ENCODE measurements around the gene ASCL1.

The ASCL1 gene

DNA sequence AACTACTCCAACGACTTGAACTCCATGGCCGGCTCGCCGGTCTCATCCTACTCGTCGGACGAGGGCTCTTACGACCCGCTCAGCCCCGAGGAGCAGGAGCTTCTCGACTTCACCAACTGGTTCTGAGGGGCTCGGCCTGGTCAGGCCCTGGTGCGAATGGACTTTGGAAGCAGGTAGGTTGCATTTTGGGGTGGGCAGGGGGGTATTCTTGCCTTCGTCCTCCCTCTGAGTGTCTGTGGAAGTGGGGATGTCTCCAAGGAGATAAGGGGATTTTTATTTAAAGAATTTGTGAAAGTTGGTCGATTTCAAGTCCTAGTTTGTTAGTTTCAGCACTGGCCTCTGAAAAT, 1.3 kb downstream of the ASCL1 start:
- H3K4me3 ChIP-seq (ENCODE audit: low read depth in 1 of 2, low read length in 1 of 2) = no peak overlapping the region

DNA sequence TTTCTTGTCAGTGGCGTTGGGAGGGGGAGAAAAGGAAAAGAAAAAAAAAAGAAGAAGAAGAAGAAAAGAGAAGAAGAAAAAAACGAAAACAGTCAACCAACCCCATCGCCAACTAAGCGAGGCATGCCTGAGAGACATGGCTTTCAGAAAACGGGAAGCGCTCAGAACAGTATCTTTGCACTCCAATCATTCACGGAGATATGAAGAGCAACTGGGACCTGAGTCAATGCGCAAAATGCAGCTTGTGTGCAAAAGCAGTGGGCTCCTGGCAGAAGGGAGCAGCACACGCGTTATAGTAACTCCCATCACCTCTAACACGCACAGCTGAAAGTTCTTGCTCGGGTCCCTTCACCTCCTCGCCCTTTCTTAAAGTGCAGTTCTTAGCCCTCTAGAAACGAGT, 1.9 kb downstream of the ASCL1 start:
- H3K9me3 ChIP-seq = no peaks in the 10 kb centered on the region
- TF ChIP-seq, protein P1, sequence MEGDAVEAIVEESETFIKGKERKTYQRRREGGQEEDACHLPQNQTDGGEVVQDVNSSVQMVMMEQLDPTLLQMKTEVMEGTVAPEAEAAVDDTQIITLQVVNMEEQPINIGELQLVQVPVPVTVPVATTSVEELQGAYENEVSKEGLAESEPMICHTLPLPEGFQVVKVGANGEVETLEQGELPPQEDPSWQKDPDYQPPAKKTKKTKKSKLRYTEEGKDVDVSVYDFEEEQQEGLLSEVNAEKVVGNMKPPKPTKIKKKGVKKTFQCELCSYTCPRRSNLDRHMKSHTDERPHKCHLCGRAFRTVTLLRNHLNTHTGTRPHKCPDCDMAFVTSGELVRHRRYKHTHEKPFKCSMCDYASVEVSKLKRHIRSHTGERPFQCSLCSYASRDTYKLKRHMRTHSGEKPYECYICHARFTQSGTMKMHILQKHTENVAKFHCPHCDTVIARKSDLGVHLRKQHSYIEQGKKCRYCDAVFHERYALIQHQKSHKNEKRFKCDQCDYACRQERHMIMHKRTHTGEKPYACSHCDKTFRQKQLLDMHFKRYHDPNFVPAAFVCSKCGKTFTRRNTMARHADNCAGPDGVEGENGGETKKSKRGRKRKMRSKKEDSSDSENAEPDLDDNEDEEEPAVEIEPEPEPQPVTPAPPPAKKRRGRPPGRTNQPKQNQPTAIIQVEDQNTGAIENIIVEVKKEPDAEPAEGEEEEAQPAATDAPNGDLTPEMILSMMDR (IDR thresholded peaks at IDR 0.05) = no peak
- H3K4me1 ChIP-seq (ENCODE audit: control insufficient read depth in 1 of 2, insufficient read depth in 1 of 2, low read depth in 1 of 2, low read length in 1 of 2) = no peaks in the 10 kb centered on the region
- H3K27ac ChIP-seq = no peak overlapping the region
- H3K36me3 ChIP-seq = no peaks in the 10 kb centered on the region
- no peak overlapping the region for H3K4me3 ChIP-seq (ENCODE audit: low read depth in 1 of 2, low read length in 1 of 2)
- H3K27me3 ChIP-seq = peaks cover 100% of the 10 kb centered on the region

More for the DNA sequence above, 1.3 kb downstream of the ASCL1 start:
- no peaks in the 10 kb centered on the region for H3K4me1 ChIP-seq (ENCODE audit: control insufficient read depth in 1 of 2, insufficient read depth in 1 of 2, low read depth in 1 of 2, low read length in 1 of 2)
- no peaks in the 10 kb centered on the region for H3K36me3 ChIP-seq
- peaks cover 100% of the 10 kb centered on the region for H3K27me3 ChIP-seq
- H3K27ac ChIP-seq = no peak overlapping the region
- H3K9me3 ChIP-seq = no peaks in the 10 kb centered on the region
- TF ChIP-seq, protein P1 (IDR thresholded peaks at IDR 0.05) = no peak

GRCh38 chr12:102960766-102961465, 3.4 kb downstream of the ASCL1 start:
- Histone ChIP-seq H3K4me1 (ENCODE audit: control insufficient read depth in 1 of 2, insufficient read depth in 1 of 2, low read depth in 1 of 2, low read length in 1 of 2) (no peaks in the 10 kb centered on the region), H3K9me3 (no peaks in the 10 kb centered on the region), H3K4me3 (ENCODE audit: low read depth in 1 of 2, low read length in 1 of 2) (no peak overlapping the region), H3K27me3 (peaks cover 100% of the 10 kb centered on the region), H3K36me3 (no peaks in the 10 kb centered on the region), H3K27ac (no peak overlapping the region)
- TF ChIP-seq, protein P1 (IDR thresholded peaks at IDR 0.05) = no peak

DNA sequence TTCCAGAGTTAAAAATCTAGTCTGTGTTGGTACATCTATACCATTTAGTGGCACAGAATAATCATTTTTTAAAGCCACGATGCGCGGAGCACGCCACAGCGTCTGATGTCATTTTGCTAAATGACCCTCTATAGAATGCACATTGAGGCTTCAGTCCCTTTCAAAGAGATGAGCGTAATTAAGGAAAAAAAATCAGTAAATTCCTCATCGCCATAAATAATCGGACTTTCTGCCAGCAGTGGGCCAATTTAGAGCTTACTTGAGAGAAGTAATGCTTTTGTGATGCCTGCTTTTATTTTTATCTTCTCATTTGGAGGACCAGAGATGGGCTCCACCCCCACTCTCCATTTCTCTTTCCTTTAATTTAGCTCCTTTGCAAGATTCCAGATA, 4.0 kb downstream of the ASCL1 start:
- Histone ChIP-seq H3K36me3 (no peaks in the 10 kb centered on the region), H3K4me3 (ENCODE audit: low read depth in 1 of 2, low read length in 1 of 2) (no peak overlapping the region), H3K4me1 (ENCODE audit: control insufficient read depth in 1 of 2, insufficient read depth in 1 of 2, low read depth in 1 of 2, low read length in 1 of 2) (no peaks in the 10 kb centered on the region), H3K27me3 (peaks cover 100% of the 10 kb centered on the region), H3K27ac (no peak overlapping the region), H3K9me3 (no peaks in the 10 kb centered on the region)
- TF ChIP-seq, protein P1 (IDR thresholded peaks at IDR 0.05) = no peak

- TF ChIP-seq, protein P1 (IDR thresholded peaks at IDR 0.05) = no peak
- Histone ChIP-seq H3K27ac (no peak overlapping the region), H3K36me3 (no peaks in the 10 kb centered on the region), H3K4me1 (ENCODE audit: control insufficient read depth in 1 of 2, insufficient read depth in 1 of 2, low read depth in 1 of 2, low read length in 1 of 2) (no peaks in the 10 kb centered on the region), H3K27me3 (peaks cover 100% of the 10 kb centered on the region), H3K4me3 (ENCODE audit: low read depth in 1 of 2, low read length in 1 of 2) (no peak overlapping the region), H3K9me3 (no peaks in the 10 kb centered on the region)
Observed at GRCh38 chr12:102962532-102962931, 5.1 kb downstream of the ASCL1 start.
